Progenitor cell of endocrine pancreas (in vitro differentiated cells): ENCODE measurements around the gene COQ8A. TPM values are rescaled to one million over a fixed set of nuclear protein-coding genes. Genes with fewer than 3 reads are reported as not detected.

Source experiments
- DNase-seq: peaks from one replicate; pipeline ENCODE4 v3.0.0; 2021; ENCODE audit warnings: low spot score; ENCODE audit not compliant: unreplicated experiment
- H3K27ac Mint-ChIP-seq: 2 replicates; pipeline ENCODE4 v1.8.0; 2021; ENCODE audit warnings: mild to moderate bottlenecking, moderate library complexity, mixed read lengths
- H3K27me3 Mint-ChIP-seq: 2 replicates; pipeline ENCODE4 v1.8.0; 2021; ENCODE audit warnings: mixed read lengths
- H3K36me3 Mint-ChIP-seq: 2 replicates; pipeline ENCODE4 v1.8.0; 2022; ENCODE audit warnings: mixed read lengths; ENCODE audit not compliant: insufficient read depth
- H3K4me1 Mint-ChIP-seq: 2 replicates; pipeline ENCODE4 v1.8.0; 2021; ENCODE audit warnings: low read depth, mixed read lengths
- H3K4me3 Mint-ChIP-seq: 2 replicates; pipeline ENCODE4 v1.8.0; 2021; ENCODE audit warnings: low read depth, mild to moderate bottlenecking, moderate library complexity, mixed read lengths
- H3K9me3 Mint-ChIP-seq: 2 replicates; pipeline ENCODE4 v1.8.0; 2021; ENCODE audit warnings: low read depth, mixed read lengths
- CTCF ChIP-seq: fragments of 200-600 bp; sonication (generic); IDR thresholded peaks from one replicate; pipeline ENCODE4 v1.5.0; 2021; ENCODE audit warnings: antibody characterized with exemption, mild to moderate bottlenecking; ENCODE audit not compliant: unreplicated experiment
- total RNA-seq: library from RNA; stranded (reverse); gene quantifications from 2 replicates; pipeline ENCODE4 v1.2.1, GENCODE V29; 2021

The COQ8A gene
- total RNA-seq, 1 donor from 2014 or later: 31.0 TPM

- peaks cover 2% of the 10 kb centered on the region for H3K36me3 Mint-ChIP-seq
Measured at GRCh38 chr1:226912587-226913176, 27.4 kb upstream of the COQ8A start.

GRCh38 chr1:226915672-226915995, 24.5 kb upstream of the COQ8A start:
- Mint-ChIP-seq H3K4me3 (no peak overlapping the region), H3K27ac (no peak overlapping the region), H3K4me1 (no peaks in the 10 kb centered on the region), H3K27me3 (no peaks in the 10 kb centered on the region), H3K36me3 (no peaks in the 10 kb centered on the region), H3K9me3 (no peaks in the 10 kb centered on the region)
- no peak for DNase-seq
- TF ChIP-seq CTCF: no peak

More at GRCh38 chr1:226912587-226913176, 27.4 kb upstream of the COQ8A start:
- TF ChIP-seq CTCF: peak; percentile 80
- DNase-seq: peak; percentile 58
- no peaks in the 10 kb centered on the region for H3K27me3 Mint-ChIP-seq
- H3K4me1 Mint-ChIP-seq: no peaks in the 10 kb centered on the region
- H3K4me3 Mint-ChIP-seq: no peak overlapping the region
- H3K9me3 Mint-ChIP-seq: no peaks in the 10 kb centered on the region
- no peak overlapping the region for H3K27ac Mint-ChIP-seq

GRCh38 chr1:226916497-226916896, 23.6 kb upstream of the COQ8A start:
- H3K4me1 Mint-ChIP-seq: no peaks in the 10 kb centered on the region
- H3K27me3 Mint-ChIP-seq: no peaks in the 10 kb centered on the region
- no peak for TF ChIP-seq CTCF
- H3K9me3 Mint-ChIP-seq: no peaks in the 10 kb centered on the region
- H3K36me3 Mint-ChIP-seq: no peaks in the 10 kb centered on the region
- no peak for DNase-seq
- no peak overlapping the region for H3K27ac Mint-ChIP-seq
- H3K4me3 Mint-ChIP-seq: no peak overlapping the region

- no peaks in the 10 kb centered on the region for H3K9me3 Mint-ChIP-seq
- no peaks in the 10 kb centered on the region for H3K36me3 Mint-ChIP-seq
- H3K4me1 Mint-ChIP-seq: no peaks in the 10 kb centered on the region
- H3K27me3 Mint-ChIP-seq: no peaks in the 10 kb centered on the region
- no peak overlapping the region for H3K4me3 Mint-ChIP-seq
- DNase-seq: no peak
- no peak overlapping the region for H3K27ac Mint-ChIP-seq
- no peak for TF ChIP-seq CTCF
Measured at GRCh38 chr1:226919587-226919986, 20.5 kb upstream of the COQ8A start.

GRCh38 chr1:226919995-226920394, 20.1 kb upstream of the COQ8A start:
- H3K4me3 Mint-ChIP-seq: no peak overlapping the region
- no peak for DNase-seq
- H3K27ac Mint-ChIP-seq: no peak overlapping the region
- H3K4me1 Mint-ChIP-seq: no peaks in the 10 kb centered on the region
- no peaks in the 10 kb centered on the region for H3K36me3 Mint-ChIP-seq
- TF ChIP-seq CTCF: no peak
- no peaks in the 10 kb centered on the region for H3K9me3 Mint-ChIP-seq
- H3K27me3 Mint-ChIP-seq: no peaks in the 10 kb centered on the region
